Stimulated activated naive CD8-positive, alpha-beta T cell treated with anti-CD3 and anti-CD28 coated beads, Interleukin-15, Interleukin-2, amounts not matched to agents 100 ng/mL and 50 ng/mL, for 24 hours (primary cell): ENCODE results near the gene MAP7D2.

ENCODE experiments used
- H3K27ac Mint-ChIP-seq: one replicate; pipeline ENCODE4 v1.8.0; 2021; ENCODE audit warnings: mild to moderate bottlenecking, mixed read lengths
- H3K27me3 Mint-ChIP-seq: one replicate; pipeline ENCODE4 v1.8.0; 2021; ENCODE audit warnings: mixed read lengths
- H3K36me3 Mint-ChIP-seq: one replicate; pipeline ENCODE4 v1.8.0; 2021; ENCODE audit warnings: low read depth, mixed read lengths
- H3K4me1 Mint-ChIP-seq: one replicate; pipeline ENCODE4 v1.8.0; 2021; ENCODE audit warnings: low read depth, mixed read lengths
- H3K4me3 Mint-ChIP-seq: one replicate; pipeline ENCODE4 v1.8.0; 2021; ENCODE audit warnings: mild to moderate bottlenecking, mixed read lengths
- H3K9me3 Mint-ChIP-seq: one replicate; pipeline ENCODE4 v1.8.0; 2021; ENCODE audit warnings: mixed read lengths

The MAP7D2 gene

GRCh38 chrX:20037186-20037585, 79.5 kb downstream of the MAP7D2 start:
- Mint-ChIP-seq H3K4me1 (no peaks in the 10 kb centered on the region), H3K36me3 (no peaks in the 10 kb centered on the region), H3K4me3 (no peak overlapping the region), H3K27me3 (no peaks in the 10 kb centered on the region), H3K27ac (no peak overlapping the region), H3K9me3 (no peaks in the 10 kb centered on the region)

GRCh38 chrX:20032201-20032600, 84.5 kb downstream of the MAP7D2 start:
- Mint-ChIP-seq H3K27ac (no peak overlapping the region), H3K27me3 (no peaks in the 10 kb centered on the region), H3K4me3 (no peak overlapping the region), H3K9me3 (no peaks in the 10 kb centered on the region), H3K4me1 (peaks cover 15% of the 10 kb centered on the region), H3K36me3 (no peaks in the 10 kb centered on the region)

- Mint-ChIP-seq H3K4me3 (no peak overlapping the region), H3K27ac (no peak overlapping the region), H3K4me1 (peaks cover 15% of the 10 kb centered on the region), H3K36me3 (no peaks in the 10 kb centered on the region), H3K27me3 (no peaks in the 10 kb centered on the region), H3K9me3 (no peaks in the 10 kb centered on the region)
Observed at GRCh38 chrX:20029728-20030127, 87.0 kb downstream of the MAP7D2 start.

GRCh38 chrX:20028588-20028987, 88.1 kb downstream of the MAP7D2 start:
- H3K27me3 Mint-ChIP-seq = no peaks in the 10 kb centered on the region
- no peaks in the 10 kb centered on the region for H3K9me3 Mint-ChIP-seq
- H3K4me3 Mint-ChIP-seq = no peak overlapping the region
- H3K27ac Mint-ChIP-seq = no peak overlapping the region
- H3K36me3 Mint-ChIP-seq = no peaks in the 10 kb centered on the region
- H3K4me1 Mint-ChIP-seq = peaks cover 15% of the 10 kb centered on the region

GRCh38 chrX:20026278-20026677, 90.4 kb downstream of the MAP7D2 start:
- H3K4me1 Mint-ChIP-seq = peaks cover 15% of the 10 kb centered on the region
- no peaks in the 10 kb centered on the region for H3K27me3 Mint-ChIP-seq
- H3K27ac Mint-ChIP-seq = no peak overlapping the region
- H3K36me3 Mint-ChIP-seq = no peaks in the 10 kb centered on the region
- no peak overlapping the region for H3K4me3 Mint-ChIP-seq
- no peaks in the 10 kb centered on the region for H3K9me3 Mint-ChIP-seq

- H3K9me3 Mint-ChIP-seq = peaks cover 7% of the 10 kb centered on the region
- peaks cover 7% of the 10 kb centered on the region for H3K36me3 Mint-ChIP-seq
- H3K27ac Mint-ChIP-seq = no peak overlapping the region
- H3K4me3 Mint-ChIP-seq = no peak overlapping the region
- no peaks in the 10 kb centered on the region for H3K27me3 Mint-ChIP-seq
- H3K4me1 Mint-ChIP-seq = no peaks in the 10 kb centered on the region
Observed at GRCh38 chrX:20019672-20020365, 96.9 kb downstream of the MAP7D2 start.

- Mint-ChIP-seq H3K27me3 (no peaks in the 10 kb centered on the region), H3K9me3 (peaks cover 7% of the 10 kb centered on the region), H3K4me1 (no peaks in the 10 kb centered on the region), H3K36me3 (peaks cover 7% of the 10 kb centered on the region), H3K4me3 (no peak overlapping the region), H3K27ac (no peak overlapping the region)
Observed at GRCh38 chrX:20016616-20016945, 100.1 kb downstream of the MAP7D2 start.

- Mint-ChIP-seq H3K27me3 (no peaks in the 10 kb centered on the region), H3K36me3 (peaks cover 7% of the 10 kb centered on the region), H3K27ac (no peak overlapping the region), H3K4me3 (no peak overlapping the region), H3K4me1 (no peaks in the 10 kb centered on the region), H3K9me3 (peaks cover 7% of the 10 kb centered on the region)
Observed at GRCh38 chrX:20015945-20016615, 100.6 kb downstream of the MAP7D2 start.

- peaks cover 7% of the 10 kb centered on the region for H3K9me3 Mint-ChIP-seq
- no peak overlapping the region for H3K4me3 Mint-ChIP-seq
- H3K27me3 Mint-ChIP-seq = no peaks in the 10 kb centered on the region
- peaks cover 7% of the 10 kb centered on the region for H3K36me3 Mint-ChIP-seq
- no peaks in the 10 kb centered on the region for H3K4me1 Mint-ChIP-seq
- no peak overlapping the region for H3K27ac Mint-ChIP-seq
Observed at GRCh38 chrX:20015422-20015821, 101.3 kb downstream of the MAP7D2 start.

- no peak overlapping the region for H3K4me3 Mint-ChIP-seq
- peaks cover 7% of the 10 kb centered on the region for H3K36me3 Mint-ChIP-seq
- H3K4me1 Mint-ChIP-seq = no peaks in the 10 kb centered on the region
- H3K27me3 Mint-ChIP-seq = no peaks in the 10 kb centered on the region
- no peak overlapping the region for H3K27ac Mint-ChIP-seq
- peaks cover 7% of the 10 kb centered on the region for H3K9me3 Mint-ChIP-seq
Observed at GRCh38 chrX:20011608-20012007, 105.1 kb downstream of the MAP7D2 start.

GRCh38 chrX:20007962-20008622, 108.6 kb downstream of the MAP7D2 start:
- Mint-ChIP-seq H3K27ac (no peak overlapping the region), H3K36me3 (no peaks in the 10 kb centered on the region), H3K4me3 (no peak overlapping the region), H3K4me1 (no peaks in the 10 kb centered on the region), H3K9me3 (no peaks in the 10 kb centered on the region), H3K27me3 (no peaks in the 10 kb centered on the region)

- Mint-ChIP-seq H3K4me1 (no peaks in the 10 kb centered on the region), H3K27me3 (no peaks in the 10 kb centered on the region), H3K27ac (no peak overlapping the region), H3K4me3 (no peak overlapping the region), H3K9me3 (no peaks in the 10 kb centered on the region), H3K36me3 (no peaks in the 10 kb centered on the region)
Observed at GRCh38 chrX:20005883-20006282, 110.8 kb downstream of the MAP7D2 start.

GRCh38 chrX:20001588-20001987, 115.1 kb downstream of the MAP7D2 start:
- H3K36me3 Mint-ChIP-seq = no peaks in the 10 kb centered on the region
- H3K4me1 Mint-ChIP-seq = no peaks in the 10 kb centered on the region
- H3K27me3 Mint-ChIP-seq = no peaks in the 10 kb centered on the region
- no peak overlapping the region for H3K4me3 Mint-ChIP-seq
- H3K27ac Mint-ChIP-seq = no peak overlapping the region
- no peaks in the 10 kb centered on the region for H3K9me3 Mint-ChIP-seq

GRCh38 chrX:19991350-19991718, 125.4 kb downstream of the MAP7D2 start:
- peak overlapping the region; percentile 92 for H3K27ac Mint-ChIP-seq
- peaks cover 23% of the 10 kb centered on the region for H3K4me1 Mint-ChIP-seq
- H3K4me3 Mint-ChIP-seq = peak overlapping the region; percentile 84
- no peaks in the 10 kb centered on the region for H3K36me3 Mint-ChIP-seq
- H3K9me3 Mint-ChIP-seq = no peaks in the 10 kb centered on the region
- no peaks in the 10 kb centered on the region for H3K27me3 Mint-ChIP-seq

- H3K4me3 Mint-ChIP-seq = peak within 1 kb of the TSS; percentile 88
- H3K36me3 Mint-ChIP-seq = no peaks in the 10 kb centered on the region
- H3K4me1 Mint-ChIP-seq = peaks cover 26% of the 10 kb centered on the region
- H3K27ac Mint-ChIP-seq = peak within 1 kb of the TSS; percentile 92
- H3K9me3 Mint-ChIP-seq = no peaks in the 10 kb centered on the region
- H3K27me3 Mint-ChIP-seq = no peaks in the 10 kb centered on the region
Observed at GRCh38 chrX:19990556-19991349, 126.0 kb downstream of the MAP7D2 start, which contains the start of gene BCLAF3. Gene BCLAF3, minus strand, starts transcription at chrX:19991061. Its CDS starts 20,797 bp downstream, at chrX:19970264.
